NCI-H226 (cell line): ENCODE data around the gene RPL38.

Experiments used
- DNase-seq: peaks from one replicate; pipeline ENCODE4 v3.0.0-alpha.2; 2015

The RPL38 gene

DNA sequence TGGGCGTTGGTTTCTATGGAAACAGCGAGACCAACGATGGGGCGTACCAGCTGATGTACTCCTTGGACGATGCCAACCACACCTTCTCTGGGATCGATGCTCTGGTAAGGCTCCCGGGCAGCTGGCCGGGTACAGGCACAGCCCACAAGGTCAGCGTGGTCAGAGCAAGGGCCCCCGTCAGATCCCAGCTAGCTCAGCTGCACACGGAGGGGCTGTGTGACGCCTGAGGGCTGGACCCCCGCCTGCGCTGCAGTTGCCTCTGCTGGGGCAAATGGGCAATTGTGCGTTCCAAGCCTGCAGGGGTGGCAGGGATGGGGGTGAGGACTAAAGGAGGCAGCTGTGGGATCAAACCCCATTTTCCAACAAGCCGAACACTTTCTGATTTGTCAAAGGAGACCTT lies 27.4 kb downstream of the RPL38 start:
- no peak for DNase-seq

GRCh38 chr17:74231928-74232907 lies 28.7 kb downstream of the RPL38 start:
- no peak for DNase-seq

DNA sequence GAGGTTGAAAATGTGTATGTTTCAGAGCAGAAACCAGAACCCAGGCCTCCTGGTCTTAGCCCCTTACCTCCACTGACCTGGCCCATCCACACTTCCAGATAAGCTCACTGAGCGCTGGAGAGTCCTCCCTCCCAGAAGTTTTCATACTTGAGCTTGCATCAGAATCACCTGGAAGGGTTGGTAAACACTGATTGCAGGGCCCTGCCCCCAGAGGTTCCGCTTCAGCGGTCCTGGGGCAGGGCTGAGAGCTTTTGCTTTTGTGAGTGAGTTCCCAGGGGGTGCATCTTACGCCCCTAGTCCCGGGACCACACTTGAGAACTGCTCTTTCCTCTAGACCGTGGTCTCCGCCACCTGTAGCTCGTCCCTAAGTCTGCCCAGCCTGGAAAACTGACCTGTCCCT lies 30.5 kb downstream of the RPL38 start:
- no peak for DNase-seq

- DNase-seq: no peak
These were observed 31.0 kb downstream of the RPL38 start for GRCh38 chr17:74234486-74234885.

GRCh38 chr17:74235040-74235581 lies 31.6 kb downstream of the RPL38 start:
- no peak for DNase-seq

DNA sequence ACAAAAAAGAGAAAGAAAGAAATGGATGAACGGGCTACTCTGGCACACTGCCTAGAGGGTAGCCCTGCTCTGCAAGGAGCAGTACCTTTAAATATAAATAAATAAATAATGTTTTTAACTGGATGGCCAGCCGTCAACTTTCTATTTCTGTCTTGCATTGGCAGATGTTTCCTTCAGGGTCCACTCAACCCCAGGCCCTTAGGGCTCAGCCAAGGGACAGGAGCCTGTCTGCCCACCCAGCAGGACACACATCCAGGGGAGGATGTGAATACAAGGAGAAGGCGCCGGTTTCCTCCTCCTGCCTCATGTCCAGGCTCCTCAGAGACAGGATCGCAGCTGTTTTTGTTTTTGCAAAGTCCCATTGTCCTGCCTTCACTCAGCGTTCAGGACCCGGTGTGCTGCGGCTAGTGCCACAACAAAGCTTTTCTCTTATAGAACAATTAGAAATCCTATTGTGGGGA lies 32.5 kb downstream of the RPL38 start:
- no peak for DNase-seq

DNA sequence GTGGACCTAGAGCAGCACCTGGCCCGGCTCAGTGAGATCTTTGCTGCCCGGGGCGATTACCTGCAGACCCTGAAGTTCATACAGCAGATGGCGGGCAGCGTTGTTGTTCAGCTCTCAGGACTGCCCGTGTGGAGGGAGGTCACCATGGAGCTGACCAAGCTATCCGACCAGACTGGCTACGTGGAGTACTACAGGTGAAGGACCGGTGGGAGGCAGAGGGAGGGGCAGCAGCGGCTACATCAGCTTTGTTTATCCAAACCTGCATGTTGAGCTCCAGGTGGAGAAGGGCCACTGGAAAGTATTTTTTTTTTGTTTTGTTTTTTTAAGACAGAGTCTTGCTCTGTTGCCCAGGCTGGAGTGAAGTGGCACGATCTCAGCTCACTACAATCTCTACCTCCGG lies 33.8 kb downstream of the RPL38 start:
- no peak for DNase-seq

DNA sequence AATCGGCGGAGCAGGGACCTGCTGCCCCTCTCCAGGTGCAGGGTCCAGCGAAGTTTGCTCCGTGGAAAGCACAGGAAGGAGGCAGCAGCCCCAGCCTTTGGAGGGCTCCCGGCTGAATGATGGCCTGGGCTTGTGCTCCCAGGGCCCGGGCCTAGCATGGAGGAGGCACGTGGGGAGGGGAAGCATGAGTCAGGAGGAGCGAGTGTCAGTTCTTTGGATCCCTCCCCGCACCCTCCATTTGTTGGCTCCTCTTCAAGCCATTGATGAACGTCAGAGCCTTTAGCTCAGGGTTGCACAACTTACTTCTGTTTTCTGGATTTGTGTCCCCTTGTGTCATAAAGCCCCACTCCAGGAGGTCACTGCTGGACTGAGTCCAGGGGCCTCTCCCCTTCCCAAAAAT lies 35.7 kb downstream of the RPL38 start:
- no peak for DNase-seq

GRCh38 chr17:74240618-74241205 lies 37.2 kb downstream of the RPL38 start:
- DNase-seq: peak; percentile 2

- DNase-seq: no peak
These were observed 38.0 kb downstream of the RPL38 start for GRCh38 chr17:74241431-74241830.

- no peak for DNase-seq
These were observed 38.4 kb downstream of the RPL38 start for GRCh38 chr17:74241847-74242246.

DNA sequence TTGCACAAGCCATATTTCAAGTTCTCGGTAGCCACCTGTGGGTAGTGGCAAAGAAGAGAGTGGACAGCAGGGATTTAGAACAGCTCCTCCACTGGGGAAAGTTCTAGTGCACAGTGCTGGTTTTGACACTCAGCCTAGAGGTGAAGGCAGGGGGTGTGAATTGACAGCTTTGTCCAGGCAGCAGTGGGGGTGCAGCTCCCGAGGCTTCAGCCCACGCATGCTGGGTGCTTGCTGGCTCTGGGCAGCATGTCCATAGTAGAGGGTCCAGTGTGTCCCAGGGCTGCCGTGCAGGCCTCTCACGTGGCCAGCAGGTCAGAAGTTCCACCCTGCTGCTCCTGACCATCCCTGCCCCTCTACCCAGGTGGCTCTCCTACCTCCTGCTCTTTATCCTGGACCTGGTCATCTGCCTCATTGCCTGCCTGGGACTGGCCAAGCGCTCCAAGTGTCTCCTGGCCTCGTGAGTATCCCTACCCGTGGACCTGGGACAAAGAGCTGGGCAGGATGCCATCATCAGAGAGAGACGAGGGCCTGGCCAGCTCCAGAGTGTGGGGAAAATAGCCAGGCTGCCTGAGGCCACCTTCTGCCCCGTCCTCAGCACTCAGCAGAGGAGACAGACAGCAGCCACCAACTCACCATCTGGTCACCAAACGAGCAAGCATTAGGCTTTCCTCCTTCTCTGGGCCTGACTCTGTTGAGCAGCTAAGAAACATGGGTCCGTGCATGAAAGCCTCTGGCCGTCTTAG lies 39.7 kb downstream of the RPL38 start:
- no peak for DNase-seq

DNA sequence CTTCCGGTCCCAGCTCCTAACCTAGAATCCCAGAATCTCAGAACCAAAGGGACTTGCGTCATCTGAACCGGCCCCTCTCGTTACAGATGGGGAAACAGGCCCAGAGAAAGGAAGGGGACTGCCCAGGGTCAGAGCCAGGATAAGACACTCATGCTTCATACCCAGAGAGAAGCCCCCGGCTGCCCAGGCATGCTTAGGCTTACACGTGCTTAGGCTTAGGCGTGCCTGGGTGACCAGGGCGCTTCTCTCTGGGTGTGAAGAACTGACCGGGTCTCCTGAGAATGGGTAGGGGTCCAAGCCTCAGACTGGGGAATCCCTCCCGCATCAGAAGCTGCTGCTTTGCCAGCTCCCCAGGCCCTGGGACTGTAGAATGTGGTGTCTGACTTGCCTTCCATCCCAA lies 40.6 kb downstream of the RPL38 start:
- no peak for DNase-seq

GRCh38 chr17:74244548-74244947 lies 41.1 kb downstream of the RPL38 start:
- no peak for DNase-seq

- DNase-seq: no peak
These were observed 41.8 kb downstream of the RPL38 start for GRCh38 chr17:74245145-74245831.

DNA sequence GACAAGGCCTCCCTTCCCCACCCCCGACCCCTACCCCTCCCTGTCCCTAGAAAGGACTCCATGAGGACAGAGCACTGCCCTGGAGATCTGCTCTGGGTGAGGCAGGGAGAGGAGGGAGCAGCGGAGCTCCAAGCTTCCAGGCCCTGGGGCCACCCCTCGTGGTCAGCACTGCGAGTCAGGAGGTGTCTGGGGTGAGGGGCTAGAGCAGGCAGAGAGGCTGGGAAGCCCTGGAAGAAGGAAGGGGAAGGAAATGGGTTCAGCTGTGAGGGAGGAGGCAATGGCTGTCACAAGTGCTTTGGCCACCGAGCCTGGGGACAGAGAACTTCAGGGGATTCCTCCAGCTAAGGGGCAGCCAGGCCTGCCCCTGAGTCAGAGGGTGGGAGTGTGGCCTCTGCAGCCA lies 42.4 kb downstream of the RPL38 start:
- DNase-seq: no peak

- no peak for DNase-seq
These were observed 46.3 kb downstream of the RPL38 start for GRCh38 chr17:74249590-74250270.

DNA sequence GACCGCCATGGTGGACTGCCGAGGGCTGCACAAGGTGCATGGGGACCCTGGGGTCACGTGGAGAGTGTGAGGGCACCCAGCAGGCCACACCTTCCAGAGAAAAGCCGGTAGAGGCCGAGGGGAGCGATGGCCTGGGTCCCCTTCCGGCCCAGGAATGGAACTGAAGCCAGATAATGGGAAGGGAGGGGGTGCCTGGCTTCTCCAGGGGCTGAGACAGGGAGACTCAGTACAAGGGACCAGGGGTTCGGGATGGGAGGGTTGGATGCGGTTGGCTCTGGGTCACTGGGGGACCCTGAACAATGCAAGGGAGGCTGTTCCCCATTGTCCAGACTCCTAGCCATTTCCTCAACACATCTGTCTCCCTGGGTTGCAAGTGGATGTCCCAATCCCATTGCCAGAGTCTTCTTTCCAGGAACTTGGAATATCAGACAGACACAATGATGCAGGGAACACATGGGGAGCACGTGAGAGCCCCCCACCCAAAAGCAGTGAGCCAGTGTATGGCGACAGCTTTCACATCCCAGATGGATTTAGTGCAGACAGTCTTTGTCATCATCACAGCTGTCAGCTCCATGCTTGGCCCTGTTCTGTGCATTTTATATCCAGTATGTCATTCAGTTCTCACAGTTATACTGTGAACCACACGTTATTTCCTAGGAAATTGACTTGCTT lies 47.0 kb downstream of the RPL38 start:
- DNase-seq: no peak

- DNase-seq: no peak
These were observed 47.6 kb downstream of the RPL38 start for GRCh38 chr17:74251051-74251450.

DNA sequence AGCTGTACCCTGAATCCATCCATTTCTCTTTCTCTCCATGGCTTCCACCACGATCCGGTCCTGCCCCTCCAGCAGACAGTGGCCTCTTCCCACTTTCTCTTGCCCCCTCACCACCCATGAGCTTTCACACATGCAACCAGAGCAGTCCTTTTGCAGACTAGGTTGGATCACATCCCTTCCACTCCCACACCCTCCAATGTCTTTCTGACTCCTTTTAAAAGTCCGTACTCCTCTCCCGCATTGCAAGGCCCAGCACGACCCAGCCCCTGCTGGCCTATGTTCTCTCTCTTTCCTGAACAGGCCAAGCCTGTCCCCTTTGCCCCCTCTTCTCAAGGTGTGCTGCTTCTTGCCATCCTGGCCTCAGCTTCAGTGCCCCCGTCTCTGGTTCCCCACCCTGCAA lies 48.1 kb downstream of the RPL38 start:
- DNase-seq: no peak

GRCh38 chr17:74252211-74252610 lies 48.7 kb downstream of the RPL38 start:
- DNase-seq: no peak
